ENCODE results near the gene CSNK1D.
"Not testable (repeated sequence)": the region's sequence is repeated elsewhere in the genome, so short reads cannot be mapped to it uniquely, and the experiment has no call there.

Gene CSNK1D

DNA sequence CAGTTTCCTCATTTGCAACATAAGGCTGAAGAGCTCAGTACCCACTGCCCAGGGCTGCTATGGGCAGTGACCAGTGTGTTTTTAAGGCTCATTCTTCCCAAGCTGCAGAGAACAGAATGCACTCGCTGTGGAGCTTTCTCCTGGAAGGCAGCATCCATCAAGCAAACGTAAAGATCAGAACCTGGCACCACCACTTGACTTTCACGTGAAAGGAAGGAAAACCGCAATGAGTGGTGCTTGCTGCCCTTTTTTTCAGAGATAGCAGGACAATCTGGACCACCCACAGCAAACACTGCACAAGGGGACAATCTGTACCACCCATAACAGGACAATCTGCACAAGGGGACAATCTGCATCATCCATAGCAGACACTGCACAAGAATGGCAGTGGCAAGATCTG is 11.2 kb downstream of the CSNK1D start:
- TF ChIP-seq, protein P1, sequence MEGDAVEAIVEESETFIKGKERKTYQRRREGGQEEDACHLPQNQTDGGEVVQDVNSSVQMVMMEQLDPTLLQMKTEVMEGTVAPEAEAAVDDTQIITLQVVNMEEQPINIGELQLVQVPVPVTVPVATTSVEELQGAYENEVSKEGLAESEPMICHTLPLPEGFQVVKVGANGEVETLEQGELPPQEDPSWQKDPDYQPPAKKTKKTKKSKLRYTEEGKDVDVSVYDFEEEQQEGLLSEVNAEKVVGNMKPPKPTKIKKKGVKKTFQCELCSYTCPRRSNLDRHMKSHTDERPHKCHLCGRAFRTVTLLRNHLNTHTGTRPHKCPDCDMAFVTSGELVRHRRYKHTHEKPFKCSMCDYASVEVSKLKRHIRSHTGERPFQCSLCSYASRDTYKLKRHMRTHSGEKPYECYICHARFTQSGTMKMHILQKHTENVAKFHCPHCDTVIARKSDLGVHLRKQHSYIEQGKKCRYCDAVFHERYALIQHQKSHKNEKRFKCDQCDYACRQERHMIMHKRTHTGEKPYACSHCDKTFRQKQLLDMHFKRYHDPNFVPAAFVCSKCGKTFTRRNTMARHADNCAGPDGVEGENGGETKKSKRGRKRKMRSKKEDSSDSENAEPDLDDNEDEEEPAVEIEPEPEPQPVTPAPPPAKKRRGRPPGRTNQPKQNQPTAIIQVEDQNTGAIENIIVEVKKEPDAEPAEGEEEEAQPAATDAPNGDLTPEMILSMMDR (conservative IDR thresholded peaks at IDR 0.05; ENCODE audit: low read depth, low read length), result no peak
- DNase-seq (ENCODE audit: low read depth), result no peak
- H3K4me3 ChIP-seq (ENCODE audit: low read depth, low read length), result no peak overlapping the region

DNA sequence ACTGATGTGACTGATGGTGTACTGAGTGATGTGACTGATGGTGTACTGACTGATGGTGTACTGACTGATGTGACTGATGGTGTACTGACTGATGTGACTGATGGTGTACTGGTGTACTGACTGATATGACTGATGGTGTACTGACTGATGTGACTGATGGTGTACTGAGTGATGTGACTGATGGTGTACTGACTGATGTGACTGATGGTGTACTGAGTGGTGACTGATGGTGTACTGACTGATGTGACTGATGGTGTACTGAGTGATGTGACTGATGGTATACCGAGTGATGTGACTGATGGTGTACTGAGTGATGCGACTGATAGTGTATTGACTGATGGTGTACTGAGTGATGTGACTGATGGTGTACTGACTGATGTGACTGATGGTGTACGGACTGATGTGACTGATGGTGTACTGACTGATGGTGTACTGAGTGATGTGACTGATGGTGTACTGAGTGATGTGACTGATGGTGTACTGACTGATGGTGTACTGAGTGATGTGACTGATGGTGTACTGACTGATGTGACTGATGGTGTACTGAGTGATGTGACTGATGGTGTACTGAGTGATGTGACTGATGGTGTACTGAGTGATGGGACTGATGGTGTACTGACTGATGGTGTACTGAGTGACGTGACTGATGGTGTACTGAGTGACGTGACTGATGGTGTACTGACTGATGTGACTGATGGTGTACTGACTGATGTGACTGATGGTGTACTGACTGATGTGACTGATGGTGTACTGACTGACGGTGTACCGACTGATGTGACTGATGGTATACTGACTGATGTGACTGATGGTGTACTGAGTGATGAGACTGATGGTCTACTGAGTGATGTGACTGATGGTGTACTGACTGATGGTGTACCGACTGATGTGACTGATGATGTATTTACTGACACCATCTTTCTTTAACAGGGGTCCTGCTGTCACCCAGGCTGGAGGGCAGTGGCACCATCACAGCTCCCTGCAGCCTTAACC is 13.2 kb downstream of the CSNK1D start:
- DNase-seq (ENCODE audit: low read depth); H3K4me3 ChIP-seq (ENCODE audit: low read depth, low read length): not testable (repeated sequence)

DNA sequence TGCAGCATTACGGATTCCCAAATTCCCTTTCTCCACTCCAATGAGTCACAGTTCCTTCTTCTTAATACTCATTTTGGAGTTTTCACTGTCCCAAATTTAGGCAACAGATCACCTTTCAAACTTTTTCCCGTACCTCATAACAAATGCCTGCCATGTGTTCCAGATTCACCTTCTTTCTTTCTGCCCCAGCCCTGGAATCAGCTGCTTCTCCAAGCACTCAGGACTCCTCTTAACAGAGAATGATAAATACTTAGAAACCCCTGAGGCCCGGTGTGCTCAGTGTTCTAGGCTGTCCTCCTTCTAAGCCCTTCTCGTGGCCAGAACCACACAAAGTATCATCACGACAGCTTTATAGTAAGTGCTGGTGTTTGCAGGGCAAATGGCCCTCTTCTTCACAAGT is 14.9 kb downstream of the CSNK1D start:
- H3K4me3 ChIP-seq (ENCODE audit: low read depth, low read length), result no peak overlapping the region
- TF ChIP-seq, protein P1 (conservative IDR thresholded peaks at IDR 0.05; ENCODE audit: low read depth, low read length), result no peak
- no peak for DNase-seq (ENCODE audit: low read depth)

DNA sequence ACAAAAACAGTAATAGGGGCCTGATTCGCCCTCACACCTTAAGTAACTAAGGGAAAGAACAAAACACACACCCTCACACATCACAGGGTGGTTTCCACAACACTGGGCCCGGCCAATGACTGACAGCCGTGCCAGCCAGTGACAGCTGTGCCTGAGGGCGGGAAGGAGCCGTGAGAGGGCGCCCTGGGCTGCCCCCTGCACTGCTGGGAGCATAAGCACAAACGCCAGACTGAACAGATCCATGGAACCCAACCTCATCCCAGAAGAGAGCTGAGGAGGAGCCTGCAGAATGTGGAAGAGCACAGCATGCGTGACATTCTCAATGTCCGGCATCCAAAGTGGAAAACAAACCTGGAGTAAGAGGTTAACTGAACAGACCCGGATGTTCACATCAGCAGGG is 16.0 kb downstream of the CSNK1D start:
- H3K4me3 ChIP-seq (ENCODE audit: low read depth, low read length), result no peak overlapping the region
- TF ChIP-seq, protein P1 (conservative IDR thresholded peaks at IDR 0.05; ENCODE audit: low read depth, low read length), result peak; percentile 8
- peak; percentile 76 for DNase-seq (ENCODE audit: low read depth)

DNA sequence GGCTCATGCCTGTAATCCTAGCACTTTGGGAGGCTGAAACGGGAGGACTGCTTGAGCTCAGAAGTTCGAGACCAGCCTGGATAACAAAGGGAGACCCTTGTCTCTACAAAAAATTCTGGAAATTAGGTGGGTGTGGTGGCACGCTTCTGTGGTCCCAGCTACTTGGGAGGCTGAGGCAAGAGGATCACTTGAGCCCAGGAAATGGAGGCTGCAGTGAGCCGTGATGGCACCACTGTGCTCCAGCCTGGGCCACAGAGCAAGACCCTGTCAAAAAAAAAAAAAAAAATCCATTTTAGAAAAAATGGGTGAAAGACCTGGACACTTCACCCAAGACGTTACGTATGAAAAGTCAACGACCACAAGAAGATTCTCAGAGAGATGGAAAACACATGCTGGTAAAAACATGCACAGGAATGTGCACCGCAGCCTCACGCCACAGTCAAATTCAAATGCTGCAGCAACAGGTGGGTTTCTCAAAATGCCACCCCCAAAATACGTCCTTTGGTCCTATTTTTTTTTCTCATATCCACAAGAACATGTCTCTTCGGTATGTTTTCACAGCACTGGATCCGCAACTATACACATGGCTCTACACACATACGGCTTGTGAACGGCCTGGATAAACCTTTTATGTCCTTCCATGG is 17.1 kb downstream of the CSNK1D start:
- no peak overlapping the region for H3K4me3 ChIP-seq (ENCODE audit: low read depth, low read length)
- no peak for DNase-seq (ENCODE audit: low read depth)
- TF ChIP-seq, protein P1 (conservative IDR thresholded peaks at IDR 0.05; ENCODE audit: low read depth, low read length), result no peak

DNA sequence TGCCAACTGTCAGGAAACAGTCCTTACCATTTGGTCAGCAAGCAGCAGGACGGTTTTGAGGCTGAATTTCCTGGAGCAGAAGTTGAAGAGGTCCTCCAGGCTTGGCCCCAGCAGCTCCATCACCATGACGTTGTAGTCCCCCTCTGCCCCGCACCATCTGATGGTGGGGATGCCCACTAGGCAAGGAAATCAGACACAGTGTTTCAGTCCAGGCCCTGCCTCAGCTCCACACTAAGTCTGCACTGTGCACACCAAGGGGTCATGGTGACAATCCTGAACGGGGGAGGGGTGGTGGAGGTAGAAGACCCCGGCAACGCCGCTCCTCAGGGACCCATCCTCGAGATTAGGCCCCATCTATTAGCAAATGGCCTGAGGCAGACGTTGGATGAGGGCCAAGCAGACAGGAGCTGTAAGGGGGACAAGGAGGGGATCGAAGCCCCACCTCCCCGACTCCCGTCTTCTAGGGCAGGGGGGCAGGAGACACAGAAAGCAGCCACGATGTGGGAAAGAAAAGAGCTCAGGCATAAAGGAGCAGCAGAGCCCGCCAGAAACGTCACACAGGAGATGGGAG is 18.0 kb downstream of the CSNK1D start:
- TF ChIP-seq, protein P1 (conservative IDR thresholded peaks at IDR 0.05; ENCODE audit: low read depth, low read length), result no peak
- no peak for DNase-seq (ENCODE audit: low read depth)
- H3K4me3 ChIP-seq (ENCODE audit: low read depth, low read length), result no peak overlapping the region

DNA sequence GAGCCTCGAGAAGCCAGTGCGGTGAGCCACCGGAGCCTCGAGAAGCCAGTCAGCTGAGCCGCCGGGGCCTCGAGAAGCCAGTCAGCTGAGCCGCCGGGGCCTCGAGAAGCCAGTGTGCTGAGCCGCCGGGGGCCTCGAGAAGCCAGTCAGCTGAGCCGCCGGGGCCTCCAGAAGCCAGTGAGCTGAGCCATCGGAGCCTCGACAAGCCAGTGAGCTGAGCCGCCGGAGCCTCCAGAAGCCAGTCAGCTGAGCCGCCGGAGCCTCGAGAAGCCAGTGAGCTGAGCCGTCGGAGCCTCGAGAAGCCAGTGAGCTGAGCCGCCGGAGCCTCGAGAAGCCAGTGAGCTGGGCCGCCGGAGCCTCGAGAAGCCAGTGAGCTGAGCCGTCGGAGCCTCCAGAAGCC is 18.8 kb downstream of the CSNK1D start:
- H3K4me3 ChIP-seq (ENCODE audit: low read depth, low read length); DNase-seq (ENCODE audit: low read depth): not testable (repeated sequence)

DNA sequence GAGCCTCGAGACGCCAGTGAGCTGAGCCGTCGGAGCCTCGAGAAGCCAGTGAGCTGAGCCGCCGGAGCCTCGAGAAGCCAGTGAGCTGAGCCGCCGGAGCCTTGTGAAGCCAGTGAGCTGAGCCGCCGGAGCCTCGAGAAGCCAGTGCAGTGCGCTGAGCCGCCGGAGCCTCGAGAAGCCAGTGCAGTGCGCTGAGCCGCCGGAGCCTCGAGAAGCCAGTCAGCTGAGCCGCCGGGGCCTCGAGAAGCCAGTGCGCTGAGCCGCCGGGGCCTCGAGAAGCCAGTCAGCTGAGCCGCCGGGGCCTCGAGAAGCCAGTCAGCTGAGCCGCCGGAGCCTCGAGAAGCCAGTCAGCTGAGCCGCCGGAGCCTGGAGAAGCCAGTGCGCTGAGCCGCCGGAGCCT is 19.4 kb downstream of the CSNK1D start:
- not testable (repeated sequence) for H3K4me3 ChIP-seq (ENCODE audit: low read depth, low read length); DNase-seq (ENCODE audit: low read depth)

Data from choroid plexus epithelial cell (primary cell).